GM23338 (cell line): Measurements from ENCODE around the gene ATG4A. TPM values are rescaled to one million over a fixed set of nuclear protein-coding genes. Genes with fewer than 3 reads are reported as not detected.

Experiments used
- ATAC-seq: fragments of 200-7000 bp; cut with Tn5 transposase; 3 replicates; pipeline ENCODE4 v1.9.1; 2020
- DNase-seq: peaks from one replicate; pipeline ENCODE4 v3.0.0-alpha.2; 2015; ENCODE audit warnings: low spot score
- H2AFZ ChIP-seq: fragments of 200-600 bp; sonication (generic); 2 replicates; pipeline ENCODE4 v1.8.0; 2016; ENCODE audit warnings: antibody characterized with exemption, mild to moderate bottlenecking, moderate library complexity
- H3F3A ChIP-seq: fragments of 200-600 bp; sonication (generic); replicated peaks from 2 replicates; pipeline ENCODE4 v1.8.0; 2017; ENCODE audit warnings: antibody characterized with exemption, mixed run types, low read depth
- H3K27ac ChIP-seq: fragments of 200-600 bp; sonication (generic); 2 replicates; pipeline ENCODE4 v1.6.1; 2016; ENCODE audit warnings: low read depth
- H3K27me3 ChIP-seq: fragments of 200-600 bp; sonication (generic); 2 replicates; pipeline ENCODE4 v1.8.0; 2016; ENCODE audit warnings: mild to moderate bottlenecking, mixed run types, moderate library complexity; ENCODE audit not compliant: insufficient read depth
- H3K36me3 ChIP-seq: fragments of 200-600 bp; sonication (generic); 2 replicates; pipeline ENCODE4 v1.8.0; 2016; ENCODE audit warnings: mild to moderate bottlenecking; ENCODE audit not compliant: insufficient read depth
- H3K4me1 ChIP-seq: fragments of 200-600 bp; sonication (generic); 2 replicates; pipeline ENCODE4 v1.8.0; 2016; ENCODE audit warnings: mild to moderate bottlenecking, moderate library complexity; ENCODE audit not compliant: insufficient read depth
- H3K4me2 ChIP-seq: fragments of 200-600 bp; sonication (generic); 2 replicates; pipeline ENCODE4 v1.7.1; 2017; ENCODE audit warnings: mixed run types
- H3K4me3 ChIP-seq: fragments of 200-600 bp; sonication (generic); 2 replicates; pipeline ENCODE4 v1.6.1; 2016; ENCODE audit warnings: mixed run types
- H3K79me2 ChIP-seq: fragments of 200-600 bp; sonication (generic); replicated peaks from 2 replicates; pipeline ENCODE4 v1.8.0; 2017; ENCODE audit warnings: mild to moderate bottlenecking; ENCODE audit not compliant: insufficient read depth
- H3K9me2 ChIP-seq: fragments of 200-600 bp; sonication (generic); 2 replicates; pipeline ENCODE4 v1.8.0; 2017; ENCODE audit not compliant: insufficient read depth
- H4K20me1 ChIP-seq: fragments of 200-600 bp; sonication (generic); replicated peaks from 2 replicates; pipeline ENCODE4 v1.8.0; 2017; ENCODE audit warnings: mild to moderate bottlenecking; ENCODE audit not compliant: insufficient read depth
- H3K27ac Mint-ChIP-seq: 2 replicates; pipeline ENCODE4 v1.8.0; 2020; ENCODE audit warnings: inconsistent platforms, mild to moderate bottlenecking, moderate library complexity, mixed read lengths
- H3K27me3 Mint-ChIP-seq: 3 replicates; pipeline ENCODE4 v1.8.0; 2022; ENCODE audit warnings: low read depth, mild to moderate bottlenecking, moderate library complexity, mixed read lengths, inconsistent platforms; ENCODE audit not compliant: insufficient read depth, poor library complexity
- H3K36me3 Mint-ChIP-seq: 3 replicates; pipeline ENCODE4 v1.8.0; 2021; ENCODE audit warnings: low read depth, mild to moderate bottlenecking, inconsistent platforms, moderate library complexity, mixed read lengths
- H3K4me1 Mint-ChIP-seq: 3 replicates; pipeline ENCODE4 v1.8.0; 2020; ENCODE audit warnings: mild to moderate bottlenecking, inconsistent platforms, mixed read lengths
- H3K4me3 Mint-ChIP-seq: 3 replicates; pipeline ENCODE4 v1.8.0; 2021; ENCODE audit warnings: moderate library complexity, mild to moderate bottlenecking, inconsistent platforms, mixed read lengths
- H3K9me3 Mint-ChIP-seq: 3 replicates; pipeline ENCODE4 v1.8.0; 2020; ENCODE audit warnings: moderate library complexity, mild to moderate bottlenecking, inconsistent platforms, mixed read lengths
- CREB1 ChIP-seq: fragments of 250-450 bp; sonication (Bioruptor Pico); IDR thresholded peaks from 2 replicates; pipeline ENCODE4 v1.5.0; 2020; ENCODE audit warnings: low read depth, mild to moderate bottlenecking, moderate library complexity
- CTCF ChIP-seq, 2 experiments: fragments of 200-600 bp in 1 of 2; sonication (generic) in 1 of 2; conservative IDR thresholded peaks; 2 replicates each; pipeline versions ENCODE4 v1.5.1 to v1.6.1; 2016 to 2017; ENCODE audit warnings: antibody characterized with exemption in 2 of 2, low read depth in 2 of 2, mild to moderate bottlenecking in 2 of 2, moderate library complexity in 1 of 2
- ETS1 ChIP-seq: IDR thresholded peaks from 2 replicates; pipeline ENCODE4 v1.6.1; 2016; ENCODE audit warnings: antibody characterized with exemption
- EZH2 ChIP-seq: fragments of 200-600 bp; sonication (generic); IDR thresholded peaks from one replicate; pipeline ENCODE4 v1.8.0; 2017; ENCODE audit warnings: antibody characterized with exemption, mild to moderate bottlenecking, low read depth; ENCODE audit not compliant: unreplicated experiment
- EZH2phosphoT487 ChIP-seq: fragments of 200-600 bp; sonication (generic); IDR thresholded peaks from one replicate; pipeline ENCODE4 v1.8.1; 2018; ENCODE audit warnings: antibody characterized with exemption; ENCODE audit not compliant: unreplicated experiment
- JUNB ChIP-seq: IDR thresholded peaks from one replicate; pipeline ENCODE4 v1.6.1; 2016; ENCODE audit warnings: antibody characterized with exemption; ENCODE audit not compliant: unreplicated experiment
- NANOG ChIP-seq: IDR thresholded peaks from 2 replicates; pipeline ENCODE4 v1.6.1; 2016; ENCODE audit warnings: antibody characterized with exemption, borderline replicate concordance
- POLR2AphosphoS5 ChIP-seq: IDR thresholded peaks from 2 replicates; pipeline ENCODE4 v1.6.1; 2016; ENCODE audit warnings: antibody characterized with exemption, low read depth
- REST ChIP-seq: IDR thresholded peaks from one replicate; pipeline ENCODE4 v1.6.1; 2018; ENCODE audit warnings: antibody characterized with exemption; ENCODE audit not compliant: unreplicated experiment
- STAT1 ChIP-seq: IDR thresholded peaks from one replicate; pipeline ENCODE4 v1.6.1; 2016; ENCODE audit warnings: antibody characterized with exemption; ENCODE audit not compliant: unreplicated experiment
- ZNF114 ChIP-seq: fragments of 250-450 bp; sonication (Bioruptor Pico); IDR thresholded peaks from 2 replicates; pipeline ENCODE4 v1.5.0; 2020; ENCODE audit warnings: mild to moderate bottlenecking, moderate library complexity
- ZNF331 ChIP-seq: fragments of 250-450 bp; sonication (Bioruptor Pico); IDR thresholded peaks from 2 replicates; pipeline ENCODE4 v1.5.0; 2020; ENCODE audit warnings: low read depth, mild to moderate bottlenecking, moderate library complexity
- ZNF462 ChIP-seq: fragments of 250-450 bp; sonication (Bioruptor Pico); IDR thresholded peaks from 2 replicates; pipeline ENCODE4 v1.5.0; 2020; ENCODE audit warnings: mild to moderate bottlenecking, moderate library complexity
- polyA plus RNA-seq: library from polyadenylated mRNA; unstranded; fragments of >200 nt; fragmentation: Nextera tagmentation; extraction: Ambion mirVana; gene quantifications from 2 replicates; pipeline ENCODE4 v1.2.1, GENCODE V29; 2016
- total RNA-seq: library from RNA; depleted of rRNA; stranded (reverse); fragments of >200 nt; shearing (Covaris generic); gene quantifications from 2 replicates; pipeline ENCODE4 v1.2.3, GENCODE V29; 2014

Gene ATG4A
- total and polyA plus RNA-seq, 2 experiments from 2014 or later = 2.1 to 2.8 TPM

- no peaks in the 10 kb centered on the region for H3K36me3 ChIP-seq
- H3K27ac ChIP-seq = no peak overlapping the region
- Mint-ChIP-seq H3K27me3 (no peaks in the 10 kb centered on the region), H3K4me1 (no peaks in the 10 kb centered on the region), H3K9me3 (no peaks in the 10 kb centered on the region), H3K4me3 (no peak overlapping the region), H3K36me3 (peaks cover 3% of the 10 kb centered on the region; the same call in 1 of the 3 replicates), H3K27ac (no peak overlapping the region)
- no peak for TF ChIP-seq ETS1
- no peak for TF ChIP-seq ZNF114 (CRISPR knock-in tag)
- TF ChIP-seq ZNF462 (CRISPR knock-in tag) = no peak
- no peak for TF ChIP-seq STAT1
- TF ChIP-seq NANOG = no peak
- TF ChIP-seq JUNB = no peak
- no peak for TF ChIP-seq EZH2
- TF ChIP-seq POLR2AphosphoS5 = no peak
- TF ChIP-seq REST = no peak
- no peak for TF ChIP-seq EZH2phosphoT487
- TF ChIP-seq CREB1 (CRISPR knock-in tag) = no peak
- no peak for TF ChIP-seq CTCF (conservative IDR thresholded peaks at IDR 0.05; ENCODE audit: low read depth in 2 of 2)
- TF ChIP-seq ZNF331 (CRISPR knock-in tag) = no peak
- H3K4me1 ChIP-seq = no peaks in the 10 kb centered on the region
- no peak overlapping the region for H3K4me2 ChIP-seq
- no peaks in the 10 kb centered on the region for H3F3A ChIP-seq
- no peak overlapping the region for H2AFZ ChIP-seq
- DNase-seq (no peak), ATAC-seq (no peak)
- H3K9me2 ChIP-seq = no peaks in the 10 kb centered on the region
- no peaks in the 10 kb centered on the region for H3K79me2 ChIP-seq
- H3K27me3 ChIP-seq = no peaks in the 10 kb centered on the region
- H3K4me3 ChIP-seq = no peak overlapping the region
- H4K20me1 ChIP-seq = no peaks in the 10 kb centered on the region
Measured at GRCh38 chrX:108168961-108169740, 77.6 kb downstream of the ATG4A start.
